ENCODE data around the gene SLC43A2.
A peak's percentile ranks its signal among the peaks of the same experiment; 100 is the strongest.

Gene SLC43A2

GRCh38 chr17:1593630-1593931 is 35.1 kb downstream of the SLC43A2 start:
- no peak for DNase-seq (ENCODE audit: low read depth)
- H3K4me3 ChIP-seq (ENCODE audit: control insufficient read depth, low read depth, low read length): no peak overlapping the region
- TF ChIP-seq CTCF (conservative IDR thresholded peaks at IDR 0.05; ENCODE audit: control insufficient read depth, insufficient read depth, low read depth, low read length): no peak

GRCh38 chr17:1592751-1593629 is 35.6 kb downstream of the SLC43A2 start:
- DNase-seq (ENCODE audit: low read depth): no peak
- no peak for TF ChIP-seq CTCF (conservative IDR thresholded peaks at IDR 0.05; ENCODE audit: control insufficient read depth, insufficient read depth, low read depth, low read length)
- H3K4me3 ChIP-seq (ENCODE audit: control insufficient read depth, low read depth, low read length): no peak overlapping the region

- no peak for DNase-seq (ENCODE audit: low read depth)
- TF ChIP-seq CTCF (conservative IDR thresholded peaks at IDR 0.05; ENCODE audit: control insufficient read depth, insufficient read depth, low read depth, low read length): no peak
- H3K4me3 ChIP-seq (ENCODE audit: control insufficient read depth, low read depth, low read length): no peak overlapping the region
Measured at GRCh38 chr17:1591474-1592090, 37.1 kb downstream of the SLC43A2 start.

- no peak for DNase-seq (ENCODE audit: low read depth)
- TF ChIP-seq CTCF (conservative IDR thresholded peaks at IDR 0.05; ENCODE audit: control insufficient read depth, insufficient read depth, low read depth, low read length): no peak
- no peak overlapping the region for H3K4me3 ChIP-seq (ENCODE audit: control insufficient read depth, low read depth, low read length)
Measured at GRCh38 chr17:1590747-1591473, 37.7 kb downstream of the SLC43A2 start.

- H3K4me3 ChIP-seq (ENCODE audit: control insufficient read depth, low read depth, low read length): no peak overlapping the region
- peak; percentile 84 for DNase-seq (ENCODE audit: low read depth)
- TF ChIP-seq CTCF (conservative IDR thresholded peaks at IDR 0.05; ENCODE audit: control insufficient read depth, insufficient read depth, low read depth, low read length): no peak
Measured at GRCh38 chr17:1590029-1590746, 38.4 kb downstream of the SLC43A2 start.

GRCh38 chr17:1588821-1589585 is 39.6 kb downstream of the SLC43A2 start:
- TF ChIP-seq CTCF (conservative IDR thresholded peaks at IDR 0.05; ENCODE audit: control insufficient read depth, insufficient read depth, low read depth, low read length): no peak
- DNase-seq (ENCODE audit: low read depth): peak; percentile 62
- H3K4me3 ChIP-seq (ENCODE audit: control insufficient read depth, low read depth, low read length): no peak overlapping the region

Data from fibroblast of mammary gland (primary cell).